ENCODE results near the gene SAXO2.
"Not testable (repeated sequence)": the region's sequence is repeated elsewhere in the genome, so short reads cannot be mapped to it uniquely, and the experiment has no call there.

The SAXO2 gene

DNA sequence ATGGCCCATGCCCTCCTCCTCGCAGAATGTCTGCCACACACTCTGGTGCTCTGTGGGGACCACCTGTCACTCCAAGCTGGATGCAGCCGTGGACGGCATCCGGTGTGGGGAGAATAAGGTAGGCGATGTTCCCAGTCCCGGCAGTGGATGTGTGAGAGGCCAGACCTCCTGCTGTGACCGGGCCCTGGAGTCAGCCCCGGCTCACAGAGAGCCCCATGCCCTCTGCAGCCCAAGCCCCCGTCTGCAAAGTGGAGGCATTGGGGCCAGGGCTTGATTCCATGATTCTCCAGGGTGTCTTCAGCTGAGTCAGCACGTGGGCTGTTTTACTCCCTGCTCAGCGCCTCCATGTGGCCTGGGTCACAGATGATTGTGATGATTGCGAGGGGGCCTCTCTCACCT is 54.5 kb downstream of the SAXO2 start:
- no peak overlapping the region for H3K4me3 ChIP-seq
- no peak for DNase-seq (ENCODE audit: low spot score)
- TF ChIP-seq CTCF (IDR thresholded peaks at IDR 0.05): no peak
- no peak overlapping the region for H3K27ac ChIP-seq

DNA sequence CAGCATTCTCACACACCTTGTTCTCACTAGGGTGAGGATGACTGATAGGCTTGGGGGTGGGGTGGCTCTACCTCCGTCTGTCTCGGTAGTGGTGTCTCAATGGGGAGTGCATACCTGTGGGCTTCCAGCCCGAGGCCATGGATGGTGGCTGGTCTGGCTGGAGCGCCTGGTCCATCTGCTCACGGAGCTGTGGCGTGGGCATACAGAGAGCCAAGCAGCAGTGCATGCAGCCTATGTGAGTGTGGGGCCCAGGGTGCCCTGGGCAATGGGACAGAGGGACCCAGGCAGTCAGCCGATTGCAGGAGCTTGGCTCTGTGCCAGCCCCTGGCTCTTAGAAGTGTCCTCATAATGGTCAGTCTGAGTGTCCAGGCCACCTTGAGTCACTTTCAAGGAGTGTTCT is 54.9 kb downstream of the SAXO2 start:
- not testable (repeated sequence) for DNase-seq (ENCODE audit: low spot score); H3K27ac ChIP-seq; H3K4me3 ChIP-seq

- DNase-seq (ENCODE audit: low spot score); H3K27ac ChIP-seq: not testable (repeated sequence)
Measured at GRCh38 chr15:82318281-82318680, 55.7 kb downstream of the SAXO2 start.

GRCh38 chr15:82319522-82320278 is 57.1 kb downstream of the SAXO2 start:
- DNase-seq (ENCODE audit: low spot score); H3K27ac ChIP-seq; H3K4me3 ChIP-seq: not testable (repeated sequence)

More at GRCh38 chr15:82318281-82318680, 55.7 kb downstream of the SAXO2 start:
- H3K4me3 ChIP-seq: not testable (repeated sequence)

DNA sequence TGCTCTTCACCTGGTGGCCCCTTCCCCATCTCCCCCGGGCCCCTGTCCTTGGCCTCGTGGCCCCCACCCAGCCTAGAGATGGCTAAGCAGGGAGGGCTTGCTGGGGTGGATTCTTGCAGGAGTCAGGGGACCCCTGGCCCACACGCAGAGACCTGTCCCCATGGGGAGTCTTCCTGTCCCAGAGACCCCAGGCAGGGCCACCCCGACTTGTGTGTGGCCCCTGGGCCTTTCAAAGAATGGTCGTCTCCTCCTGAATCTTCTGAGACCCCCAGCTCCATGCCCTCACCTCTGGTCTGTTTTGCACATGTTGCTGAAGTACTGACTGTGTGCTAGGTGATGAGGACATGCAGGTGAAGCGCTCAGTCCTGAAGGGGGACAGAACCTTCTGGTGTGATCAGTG is 58.2 kb downstream of the SAXO2 start:
- not testable (repeated sequence) for H3K27ac ChIP-seq; DNase-seq (ENCODE audit: low spot score); H3K4me3 ChIP-seq

DNA sequence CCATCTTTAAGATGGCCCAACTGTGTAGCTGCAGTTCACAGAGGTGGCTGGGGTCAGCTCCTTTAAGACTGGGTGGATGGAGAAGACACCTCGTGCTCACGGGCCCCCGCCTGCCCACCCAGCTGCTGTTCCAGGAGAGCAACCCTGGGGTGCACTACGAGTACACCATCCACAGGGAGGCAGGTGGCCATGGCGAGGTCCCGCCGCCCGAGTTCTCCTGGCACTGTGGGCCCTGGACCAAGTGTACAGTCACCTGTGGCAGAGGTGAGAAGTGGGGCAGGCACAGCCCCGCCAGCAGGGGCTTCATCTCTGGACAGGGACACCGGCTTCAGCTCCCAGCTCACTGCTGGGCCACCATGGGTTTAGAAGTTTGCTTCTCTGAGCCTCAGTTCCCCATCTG is 59.9 kb downstream of the SAXO2 start:
- not testable (repeated sequence) for DNase-seq (ENCODE audit: low spot score); H3K4me3 ChIP-seq; H3K27ac ChIP-seq

DNA sequence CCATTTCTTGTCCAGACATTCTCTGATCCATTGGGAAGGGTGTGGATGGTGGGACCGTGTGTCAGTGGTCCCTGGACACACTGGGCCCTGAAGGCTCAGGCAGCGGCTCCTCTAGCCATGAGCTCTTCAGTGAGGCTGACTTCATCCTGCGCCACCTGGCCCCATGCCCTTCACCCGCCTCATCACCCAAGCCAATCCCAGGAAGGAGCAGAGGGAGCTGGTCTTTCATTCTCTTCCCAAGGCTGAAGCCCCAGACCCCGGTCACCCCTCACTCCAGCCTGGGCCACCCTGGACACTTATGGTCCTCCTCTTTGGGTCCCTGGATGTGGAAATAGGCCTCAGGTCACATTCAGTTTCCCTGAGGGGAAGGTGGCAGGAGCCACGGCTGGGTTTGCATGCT is 62.2 kb downstream of the SAXO2 start:
- H3K27ac ChIP-seq; DNase-seq (ENCODE audit: low spot score); H3K4me3 ChIP-seq: not testable (repeated sequence)

DNA sequence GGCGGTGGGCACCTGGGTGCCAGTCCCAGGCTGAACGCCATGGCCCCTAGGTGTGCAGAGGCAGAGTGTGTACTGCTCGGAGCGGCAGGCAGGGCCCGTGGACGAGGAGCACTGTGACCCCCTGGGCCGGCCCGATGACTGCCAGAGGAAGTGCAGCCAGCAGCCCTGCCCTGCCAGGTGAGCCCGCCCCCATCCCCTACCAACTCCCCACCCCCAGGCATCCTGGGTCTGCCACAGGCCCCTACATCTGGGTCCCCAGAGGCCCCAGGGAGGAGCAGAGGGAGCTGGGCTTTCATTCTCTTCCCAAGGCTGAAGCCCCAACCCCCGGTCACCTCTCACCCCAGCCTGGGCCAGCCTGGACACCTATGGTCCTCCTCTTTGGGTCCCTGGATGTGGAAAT is 63.0 kb downstream of the SAXO2 start:
- H3K4me3 ChIP-seq, H3K27ac ChIP-seq: not testable (repeated sequence)
- peak; percentile 45 for DNase-seq (ENCODE audit: low spot score)

DNA sequence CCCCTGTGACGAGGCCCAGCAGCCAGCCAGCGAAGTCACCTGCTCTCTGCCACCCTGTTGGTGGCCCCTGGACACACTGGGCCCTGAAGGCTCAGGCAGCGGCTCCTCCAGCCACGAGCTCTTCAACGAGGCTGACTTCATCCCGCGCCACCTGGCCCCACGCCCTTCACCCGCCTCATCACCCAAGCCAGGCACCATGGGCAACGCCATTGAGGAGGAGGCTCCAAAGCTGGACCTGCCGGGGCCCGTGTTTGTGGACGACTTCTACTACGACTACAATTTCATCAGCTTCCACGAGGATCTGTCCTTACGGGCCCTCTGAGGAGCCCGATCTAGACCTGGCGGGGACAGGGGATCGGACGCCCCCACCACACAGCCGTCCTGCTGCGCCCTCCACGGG is 64.3 kb downstream of the SAXO2 start:
- not testable (repeated sequence) for DNase-seq (ENCODE audit: low spot score); H3K4me3 ChIP-seq; H3K27ac ChIP-seq

DNA sequence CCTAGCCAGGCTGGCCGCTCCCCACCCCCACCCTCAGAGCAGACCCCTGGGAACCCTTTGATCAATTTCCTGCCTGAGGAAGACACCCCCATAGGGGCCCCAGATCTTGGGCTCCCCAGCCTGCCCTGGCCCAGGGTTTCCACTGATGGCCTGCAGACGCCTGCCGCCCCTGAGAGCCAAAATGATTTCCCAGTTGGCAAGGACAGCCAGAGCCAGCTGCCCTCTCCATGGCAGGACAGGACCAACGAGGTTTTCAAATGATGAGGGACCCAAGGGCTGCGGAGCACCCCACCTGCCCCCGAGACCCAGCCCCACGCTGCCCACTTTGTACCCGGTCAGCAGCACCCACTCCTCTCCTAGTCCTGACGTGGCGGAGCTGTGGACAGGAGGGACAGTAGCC is 64.8 kb downstream of the SAXO2 start:
- DNase-seq (ENCODE audit: low spot score): peak; percentile 53
- not testable (repeated sequence) for H3K4me3 ChIP-seq, H3K27ac ChIP-seq

DNA sequence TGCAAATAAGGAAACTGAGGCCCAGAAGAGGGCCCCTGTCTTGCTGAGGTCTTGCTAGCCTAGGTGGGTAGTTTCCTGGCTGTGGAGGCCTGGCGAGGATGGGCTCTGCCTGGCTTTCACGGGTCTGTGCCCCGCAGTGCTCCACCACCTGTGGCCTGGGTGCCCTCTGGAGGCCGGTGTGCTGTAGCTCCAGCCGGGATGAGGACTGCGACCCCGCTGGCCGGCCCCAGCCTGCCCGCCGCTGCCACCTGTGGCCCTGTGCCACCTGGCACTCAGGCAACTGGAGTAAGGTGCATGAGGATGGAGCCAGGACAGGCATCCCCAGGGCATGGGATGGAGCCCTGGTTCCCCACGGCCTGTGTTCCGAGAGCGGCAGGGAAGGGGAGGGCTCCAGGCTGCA is 66.4 kb downstream of the SAXO2 start:
- H3K27ac ChIP-seq; H3K4me3 ChIP-seq; DNase-seq (ENCODE audit: low spot score): not testable (repeated sequence)

GRCh38 chr15:82330921-82331320 is 68.3 kb downstream of the SAXO2 start:
- H3K27ac ChIP-seq; H3K4me3 ChIP-seq; DNase-seq (ENCODE audit: low spot score): not testable (repeated sequence)

- H3K4me3 ChIP-seq, H3K27ac ChIP-seq: not testable (repeated sequence)
- peak; percentile 31 for DNase-seq (ENCODE audit: low spot score)
Measured at GRCh38 chr15:82331576-82332304, 69.1 kb downstream of the SAXO2 start.

DNA sequence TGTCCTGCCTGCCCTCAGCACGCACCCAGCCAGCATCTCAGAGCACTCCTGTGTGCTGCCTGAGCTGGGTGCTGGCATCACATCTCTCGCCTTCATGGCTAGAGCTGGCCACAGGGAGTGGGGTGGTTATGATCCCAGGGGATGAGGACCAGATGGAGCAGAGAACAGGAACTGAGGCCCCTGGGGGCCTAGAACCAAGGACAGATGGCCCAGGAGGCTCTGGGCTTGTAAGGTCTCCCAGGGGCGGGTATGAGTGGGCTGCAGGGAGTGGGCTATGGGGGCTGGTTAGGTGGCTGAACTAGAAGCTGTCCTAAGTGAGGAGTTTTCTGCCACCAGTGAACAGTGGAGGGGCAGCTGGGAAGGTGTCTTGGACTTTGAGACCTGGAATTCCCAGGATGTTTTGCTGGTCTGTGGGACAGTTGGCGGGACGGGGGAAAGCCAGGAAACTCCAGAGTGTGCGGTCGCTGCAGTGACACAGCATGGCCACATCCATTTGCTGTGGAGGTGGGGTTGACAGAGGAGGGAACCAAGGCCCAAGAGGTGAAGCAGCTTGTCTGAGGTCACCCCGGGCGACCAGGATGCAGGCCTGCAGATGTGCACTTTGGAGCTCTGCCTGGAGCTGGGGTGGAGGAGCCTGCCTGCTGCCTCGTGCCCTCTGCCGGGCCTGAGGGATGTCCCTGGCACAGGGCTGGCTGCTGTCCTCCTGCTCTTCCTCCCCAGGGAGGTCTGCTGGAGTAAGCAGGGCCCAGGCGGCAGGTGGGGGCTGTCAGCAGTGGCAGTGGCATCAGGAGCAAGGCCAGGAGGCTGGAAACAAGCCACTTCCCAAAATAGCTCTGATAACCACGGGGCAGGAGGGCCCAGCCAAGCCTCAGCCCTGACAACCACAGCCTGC is 70.3 kb downstream of the SAXO2 start:
- H3K4me3 ChIP-seq, H3K27ac ChIP-seq: not testable (repeated sequence)
- DNase-seq (ENCODE audit: low spot score): peak; percentile 71

DNA sequence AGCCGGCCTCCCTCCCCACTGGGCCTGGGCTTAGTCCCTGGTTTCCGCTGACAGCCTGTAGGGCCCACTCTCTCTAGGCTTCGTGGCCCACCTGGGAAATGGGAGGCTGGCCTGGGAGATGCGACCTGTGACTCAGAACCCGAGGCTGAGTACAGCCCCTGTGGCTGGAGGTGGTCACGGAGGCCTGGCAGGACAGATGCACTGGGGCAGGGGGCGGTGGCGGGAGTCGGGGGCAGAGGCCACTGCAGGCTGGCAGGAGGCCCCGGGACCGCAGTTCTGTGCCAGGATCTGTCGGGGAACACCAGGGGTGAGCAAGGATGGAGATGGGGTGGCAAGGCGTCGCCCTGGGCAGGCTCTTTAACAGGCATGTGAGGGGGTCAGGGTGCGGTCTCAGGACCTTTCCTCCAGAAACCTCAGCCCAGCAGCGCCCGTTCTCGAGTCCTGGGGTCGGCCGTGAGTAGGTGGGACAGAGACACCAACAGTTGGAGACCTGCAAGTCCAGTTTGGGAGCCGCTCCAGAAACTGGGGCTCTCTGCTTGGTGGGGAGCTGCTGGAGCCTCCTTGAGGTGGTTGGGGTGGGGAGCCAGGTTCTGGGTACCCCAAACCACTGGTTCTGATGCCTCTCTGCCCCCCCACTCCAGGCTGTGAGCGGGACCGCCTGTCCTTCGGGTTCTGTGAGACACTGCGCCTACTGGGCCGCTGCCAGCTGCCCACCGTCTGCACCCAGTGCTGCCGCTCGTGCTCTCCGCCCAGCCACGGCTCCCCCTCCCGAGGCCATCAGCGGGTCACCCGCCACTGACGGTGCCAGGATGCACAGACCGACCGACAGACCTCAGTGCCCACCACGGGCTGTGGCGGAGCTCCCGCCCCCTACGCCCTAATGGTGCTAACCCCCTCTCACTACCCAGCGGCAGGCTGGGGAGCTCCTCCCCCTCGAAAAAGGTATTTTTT is 71.3 kb downstream of the SAXO2 start:
- not testable (repeated sequence) for H3K4me3 ChIP-seq; DNase-seq (ENCODE audit: low spot score); H3K27ac ChIP-seq
